SU-DHL-6 (cell line): Measurements from ENCODE around the gene APPBP2.

Experiments
- EZH2phosphoT487 ChIP-seq: fragments of 200-600 bp; sonication (generic), shearing (Covaris generic); conservative IDR thresholded peaks from 2 replicates; pipeline ENCODE4 v1.6.1; 2018; ENCODE audit warnings: mild to moderate bottlenecking, antibody characterized with exemption, low read length, moderate library complexity, mixed read lengths
- TF ChIP-seq, protein P1 (sequence below): fragments of 200-600 bp; sonication (generic); IDR thresholded peaks from one replicate; pipeline ENCODE4 v1.5.1; 2017; ENCODE audit warnings: antibody characterized with exemption, mild to moderate bottlenecking, low read length, moderate library complexity; ENCODE audit not compliant: insufficient read depth, poor library complexity, severe bottlenecking

GRCh38 chr17:60463157-60463835 is 62.7 kb downstream of the APPBP2 start:
- TF ChIP-seq, protein P1, sequence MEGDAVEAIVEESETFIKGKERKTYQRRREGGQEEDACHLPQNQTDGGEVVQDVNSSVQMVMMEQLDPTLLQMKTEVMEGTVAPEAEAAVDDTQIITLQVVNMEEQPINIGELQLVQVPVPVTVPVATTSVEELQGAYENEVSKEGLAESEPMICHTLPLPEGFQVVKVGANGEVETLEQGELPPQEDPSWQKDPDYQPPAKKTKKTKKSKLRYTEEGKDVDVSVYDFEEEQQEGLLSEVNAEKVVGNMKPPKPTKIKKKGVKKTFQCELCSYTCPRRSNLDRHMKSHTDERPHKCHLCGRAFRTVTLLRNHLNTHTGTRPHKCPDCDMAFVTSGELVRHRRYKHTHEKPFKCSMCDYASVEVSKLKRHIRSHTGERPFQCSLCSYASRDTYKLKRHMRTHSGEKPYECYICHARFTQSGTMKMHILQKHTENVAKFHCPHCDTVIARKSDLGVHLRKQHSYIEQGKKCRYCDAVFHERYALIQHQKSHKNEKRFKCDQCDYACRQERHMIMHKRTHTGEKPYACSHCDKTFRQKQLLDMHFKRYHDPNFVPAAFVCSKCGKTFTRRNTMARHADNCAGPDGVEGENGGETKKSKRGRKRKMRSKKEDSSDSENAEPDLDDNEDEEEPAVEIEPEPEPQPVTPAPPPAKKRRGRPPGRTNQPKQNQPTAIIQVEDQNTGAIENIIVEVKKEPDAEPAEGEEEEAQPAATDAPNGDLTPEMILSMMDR = no peak
- TF ChIP-seq EZH2phosphoT487 = no peak
